Superior temporal gyrus (tissue), 1 donor: ENCODE data around the gene MGMT.

ENCODE experiments used
- DNase-seq: peaks from one replicate; pipeline ENCODE4 v3.0.0-alpha.2; 2016; ENCODE audit errors: extremely low spot score

The MGMT gene

GRCh38 chr10:129759214-129760002, 292.4 kb downstream of the MGMT start:
- DNase-seq: no peak

- no peak for DNase-seq
Observed at GRCh38 chr10:129760003-129760315, 292.9 kb downstream of the MGMT start.

- DNase-seq: no peak
Observed at GRCh38 chr10:129760416-129760815, 293.4 kb downstream of the MGMT start.

GRCh38 chr10:129761197-129761972, 294.3 kb downstream of the MGMT start:
- DNase-seq: no peak

GRCh38 chr10:129761981-129762956, 295.2 kb downstream of the MGMT start:
- no peak for DNase-seq

- DNase-seq: no peak
Observed at GRCh38 chr10:129764011-129764900, 297.2 kb downstream of the MGMT start.

- no peak for DNase-seq
Observed at GRCh38 chr10:129764901-129765663, 298.0 kb downstream of the MGMT start.

GRCh38 chr10:129765664-129766550, 298.9 kb downstream of the MGMT start:
- no peak for DNase-seq

- DNase-seq: no peak
Observed at GRCh38 chr10:129766611-129767550, 299.8 kb downstream of the MGMT start.

GRCh38 chr10:129767751-129768150, 300.7 kb downstream of the MGMT start:
- DNase-seq: no peak

GRCh38 chr10:129768437-129769355, 301.7 kb downstream of the MGMT start:
- no peak for DNase-seq

GRCh38 chr10:129769381-129770116, 302.5 kb downstream of the MGMT start:
- DNase-seq: no peak

- DNase-seq: no peak
Observed at GRCh38 chr10:129770286-129770685, 303.2 kb downstream of the MGMT start.

- DNase-seq: no peak
Observed at GRCh38 chr10:129771024-129771423, 304.0 kb downstream of the MGMT start.

GRCh38 chr10:129771576-129771975, 304.5 kb downstream of the MGMT start:
- no peak for DNase-seq

- no peak for DNase-seq
Observed at GRCh38 chr10:129771991-129772431, 305.0 kb downstream of the MGMT start.
